ENCODE measurements around the gene PSMG4.
A peak's percentile ranks its signal among the peaks of the same experiment; 100 is the strongest.
"Not testable (repeated sequence)": the region's sequence is repeated elsewhere in the genome, so short reads cannot be mapped to it uniquely, and the experiment has no call there.

The PSMG4 gene

DNA sequence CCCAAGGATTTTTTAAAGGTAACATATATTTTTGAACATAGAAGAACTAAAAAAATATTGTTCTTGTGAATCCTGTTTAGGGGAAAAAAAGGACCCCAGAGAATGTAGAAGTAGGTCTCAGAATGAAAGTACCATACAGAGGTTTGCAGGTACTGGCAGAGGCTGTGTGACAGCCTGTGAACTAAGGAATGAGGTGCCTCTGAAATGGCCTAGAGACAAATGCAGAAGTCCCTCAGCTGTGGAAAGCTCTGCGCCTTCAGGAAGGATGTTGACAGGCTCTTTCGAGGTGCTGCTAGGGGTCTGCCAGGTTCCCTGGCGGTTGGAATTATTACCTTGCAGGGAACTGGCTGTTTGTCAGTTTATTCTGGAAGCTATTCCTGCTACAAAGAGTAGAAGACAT is 22.7 kb upstream of the PSMG4 start:
- no peak for DNase-seq
- no peaks in the 10 kb centered on the region for H3K36me3 Mint-ChIP-seq
- peaks cover 92% of the 10 kb centered on the region for H3K27me3 Mint-ChIP-seq
- CTCF ChIA-PET = no interaction called here
- H3K9me3 Mint-ChIP-seq = no peaks in the 10 kb centered on the region
- H3K4me1 Mint-ChIP-seq = peaks cover 11% of the 10 kb centered on the region
- no peak overlapping the region for H3K4me3 Mint-ChIP-seq
- H3K27ac Mint-ChIP-seq = no peak overlapping the region

- H3K36me3 Mint-ChIP-seq = no peaks in the 10 kb centered on the region
- no peaks in the 10 kb centered on the region for H3K9me3 Mint-ChIP-seq
- peaks cover 3% of the 10 kb centered on the region for H3K4me1 Mint-ChIP-seq
- H3K4me3 Mint-ChIP-seq = no peak overlapping the region
- CTCF ChIA-PET = interaction anchor here (1.5 kb wide), 1 partner anchor 9 kb away, joined by 3 read pairs; no protein-coding TSS in a partner anchor
- no peak overlapping the region for H3K27ac Mint-ChIP-seq
- H3K27me3 Mint-ChIP-seq = peaks cover 79% of the 10 kb centered on the region
- DNase-seq = no peak
Measured at GRCh38 chr6:3237761-3238662, 20.7 kb upstream of the PSMG4 start.

GRCh38 chr6:3239110-3239830 is 19.5 kb upstream of the PSMG4 start:
- DNase-seq = no peak
- Mint-ChIP-seq H3K4me1 (peaks cover 3% of the 10 kb centered on the region), H3K27me3 (peaks cover 78% of the 10 kb centered on the region), H3K36me3 (no peaks in the 10 kb centered on the region), H3K9me3 (no peaks in the 10 kb centered on the region), H3K4me3 (no peak overlapping the region), H3K27ac (no peak overlapping the region)
- CTCF ChIA-PET = no interaction called here

GRCh38 chr6:3240595-3240994 is 18.2 kb upstream of the PSMG4 start:
- Mint-ChIP-seq H3K27me3 (peaks cover 72% of the 10 kb centered on the region), H3K4me3 (no peak overlapping the region), H3K36me3 (no peaks in the 10 kb centered on the region), H3K4me1 (peaks cover 2% of the 10 kb centered on the region), H3K27ac (no peak overlapping the region), H3K9me3 (no peaks in the 10 kb centered on the region)
- no peak for DNase-seq
- CTCF ChIA-PET = interaction anchor here (1.0 kb wide), 1 partner anchor 11 kb away, joined by 4 read pairs; no protein-coding TSS in a partner anchor

DNA sequence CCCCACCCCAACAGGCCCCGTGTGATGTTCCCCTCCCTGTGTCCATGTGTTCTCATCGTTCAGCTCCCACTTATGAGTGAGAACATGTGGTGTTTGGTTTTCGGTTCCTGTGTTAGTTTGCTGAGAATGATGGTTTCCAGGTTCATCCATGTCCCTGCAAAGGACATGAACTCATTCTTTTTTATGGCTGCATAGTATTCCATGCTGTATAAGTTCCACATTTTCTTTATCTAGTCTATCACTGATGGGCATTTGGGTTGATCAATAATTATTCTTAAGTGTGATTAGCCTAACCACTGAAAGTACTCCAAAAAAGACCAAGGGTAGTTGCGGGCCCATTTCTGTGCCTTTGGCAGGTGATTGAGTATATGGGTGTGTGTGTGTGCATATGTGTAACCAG is 17.0 kb upstream of the PSMG4 start:
- H3K9me3 Mint-ChIP-seq, DNase-seq, H3K4me1 Mint-ChIP-seq, H3K36me3 Mint-ChIP-seq, H3K27ac Mint-ChIP-seq, CTCF ChIA-PET, H3K4me3 Mint-ChIP-seq: not testable (repeated sequence)
- H3K27me3 Mint-ChIP-seq = peaks cover 64% of the 10 kb centered on the region

DNA sequence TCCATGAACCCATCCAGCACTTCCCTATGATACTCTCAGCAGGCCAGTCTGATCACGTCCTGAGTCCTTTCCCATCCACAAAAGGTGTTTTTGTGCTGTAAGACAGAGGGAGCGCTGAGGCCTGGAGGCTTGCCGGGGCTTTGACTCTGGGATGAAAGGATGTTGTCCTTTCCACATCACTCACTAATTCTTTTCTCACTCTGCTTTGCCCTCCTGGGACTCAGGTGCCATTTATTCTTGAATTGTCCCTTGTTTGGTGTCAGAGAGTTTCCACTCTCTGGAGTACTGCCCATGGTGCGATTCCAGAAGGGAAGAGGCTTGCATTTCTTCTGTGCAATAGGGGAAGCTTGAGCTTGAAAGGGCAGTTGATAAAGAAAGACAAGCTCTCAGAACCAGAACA is 16.0 kb upstream of the PSMG4 start:
- Mint-ChIP-seq H3K9me3 (no peaks in the 10 kb centered on the region), H3K4me1 (no peaks in the 10 kb centered on the region), H3K36me3 (no peaks in the 10 kb centered on the region), H3K27ac (no peak overlapping the region), H3K4me3 (no peak overlapping the region), H3K27me3 (peaks cover 64% of the 10 kb centered on the region)
- DNase-seq = no peak
- CTCF ChIA-PET = interaction anchor here (1.0 kb wide), 1 partner anchor 9 kb away, joined by 5 read pairs; no protein-coding TSS in a partner anchor

- H3K27ac Mint-ChIP-seq = no peak overlapping the region
- H3K27me3 Mint-ChIP-seq = peaks cover 67% of the 10 kb centered on the region
- DNase-seq = no peak
- H3K4me1 Mint-ChIP-seq = no peaks in the 10 kb centered on the region
- H3K9me3 Mint-ChIP-seq = no peaks in the 10 kb centered on the region
- no peaks in the 10 kb centered on the region for H3K36me3 Mint-ChIP-seq
- H3K4me3 Mint-ChIP-seq = no peak overlapping the region
- CTCF ChIA-PET = interaction anchor here (1.0 to 1.5 kb wide), 3 partner anchors 8 to 40 kb away, joined by 3 to 7 read pairs (median 3); no protein-coding TSS in a partner anchor
Measured at GRCh38 chr6:3244003-3244831, 14.5 kb upstream of the PSMG4 start.

DNA sequence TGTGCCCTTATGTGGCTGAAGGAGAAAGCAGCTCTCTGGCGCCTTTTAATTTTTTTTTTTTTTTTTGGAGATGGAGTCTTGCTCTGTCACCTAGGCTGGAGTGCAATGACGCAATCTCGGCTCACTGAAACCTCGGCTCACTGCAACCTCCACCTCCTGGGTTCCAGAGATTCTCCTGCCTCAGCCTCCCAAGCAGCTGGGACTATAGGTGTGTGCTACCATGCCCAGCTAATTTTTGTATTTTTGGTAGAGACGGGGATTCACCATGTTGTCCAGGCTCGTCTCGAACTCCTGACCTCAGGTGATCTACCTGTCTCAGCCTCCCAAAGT is 13.9 kb upstream of the PSMG4 start:
- CTCF ChIA-PET = interaction anchor here (1.1 to 1.5 kb wide), 2 partner anchors 10 to 41 kb away, joined by 3 to 7 read pairs; no protein-coding TSS in a partner anchor
- H3K9me3 Mint-ChIP-seq = not testable (repeated sequence)

DNA sequence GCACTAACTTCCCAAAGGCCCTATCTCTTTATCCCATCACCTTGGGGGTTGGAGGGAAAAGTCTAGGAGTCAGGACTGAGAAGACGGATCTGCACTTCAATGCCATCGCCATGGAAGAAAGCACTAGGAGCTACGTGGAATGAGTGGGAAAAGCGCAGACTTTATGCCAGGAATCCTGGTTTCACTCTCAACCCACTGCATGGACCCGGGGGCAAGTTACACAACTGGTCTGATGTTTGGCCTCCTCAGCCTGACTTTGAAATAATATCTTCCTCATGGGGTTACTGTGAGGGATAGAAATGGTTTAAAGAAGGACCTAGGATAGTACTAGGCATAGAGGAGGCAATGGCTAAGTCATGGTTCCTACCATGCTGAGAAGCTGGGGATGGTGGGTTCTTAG is 13.5 kb upstream of the PSMG4 start:
- H3K27ac Mint-ChIP-seq = no peak overlapping the region
- H3K9me3 Mint-ChIP-seq = no peaks in the 10 kb centered on the region
- H3K4me1 Mint-ChIP-seq = no peaks in the 10 kb centered on the region
- CTCF ChIA-PET = interaction anchor here (1.1 to 1.5 kb wide), 2 partner anchors 9 to 41 kb away, joined by 3 to 7 read pairs; no protein-coding TSS in a partner anchor
- DNase-seq = no peak
- peaks cover 68% of the 10 kb centered on the region for H3K27me3 Mint-ChIP-seq
- no peak overlapping the region for H3K4me3 Mint-ChIP-seq
- H3K36me3 Mint-ChIP-seq = no peaks in the 10 kb centered on the region

More for the DNA sequence above, 13.9 kb upstream of the PSMG4 start:
- H3K4me1 Mint-ChIP-seq, H3K4me3 Mint-ChIP-seq, H3K36me3 Mint-ChIP-seq, H3K27ac Mint-ChIP-seq: not testable (repeated sequence)
- peak; percentile 5 for DNase-seq
- peaks cover 68% of the 10 kb centered on the region for H3K27me3 Mint-ChIP-seq

DNA sequence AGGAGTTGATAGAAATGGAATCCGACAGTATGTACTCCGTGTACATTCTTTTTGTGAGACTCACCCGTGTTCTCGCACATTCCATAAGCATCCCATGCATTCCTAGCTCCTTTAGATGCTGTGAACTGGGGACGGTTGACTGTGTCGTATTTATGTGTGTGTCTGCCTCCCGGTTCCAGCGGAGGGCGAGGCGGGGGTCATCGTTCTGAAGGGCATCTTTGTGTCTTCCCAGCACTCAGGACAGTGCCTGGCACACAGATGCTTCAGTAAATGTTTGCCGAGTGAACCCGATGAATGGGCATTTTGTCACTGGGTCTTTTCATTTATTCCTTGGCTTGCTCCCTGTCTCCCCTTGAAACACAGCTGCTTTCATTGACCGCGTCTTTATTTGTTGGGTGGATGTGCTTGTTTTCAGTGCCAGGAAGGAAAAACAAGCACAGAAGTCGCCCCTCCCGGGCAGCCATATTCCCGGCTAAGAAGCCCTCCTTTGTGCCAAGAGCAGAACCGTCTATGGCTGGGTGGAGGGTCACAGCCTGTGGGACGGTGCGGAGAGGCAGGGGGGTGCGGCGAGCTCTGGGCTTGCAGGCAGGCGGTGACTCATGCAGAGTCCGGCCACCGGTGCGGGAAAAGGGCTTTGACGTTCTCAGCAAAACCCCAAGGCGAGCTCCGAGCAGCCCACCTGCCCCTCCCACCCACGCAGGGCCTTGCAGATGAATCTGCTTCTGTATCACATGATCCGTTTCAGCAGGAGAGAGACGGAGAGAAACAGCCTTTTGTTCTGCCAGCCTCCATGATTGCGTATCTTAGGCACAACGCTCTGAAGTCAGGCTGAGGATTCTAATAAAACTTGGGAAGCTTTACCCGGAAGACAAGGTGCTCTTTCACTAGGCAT is 11.2 kb upstream of the PSMG4 start:
- DNase-seq = no peak
- Mint-ChIP-seq H3K4me1 (peaks cover 15% of the 10 kb centered on the region), H3K4me3 (no peak overlapping the region), H3K27ac (no peak overlapping the region), H3K27me3 (peaks cover 69% of the 10 kb centered on the region), H3K9me3 (no peaks in the 10 kb centered on the region), H3K36me3 (no peaks in the 10 kb centered on the region)
- CTCF ChIA-PET = interaction anchor here (1.0 to 1.3 kb wide), 2 partner anchors 9 to 18 kb away, joined by 3 read pairs; no protein-coding TSS in a partner anchor

GRCh38 chr6:3249821-3250220 is 8.9 kb upstream of the PSMG4 start:
- peaks cover 66% of the 10 kb centered on the region for H3K27me3 Mint-ChIP-seq
- no peak overlapping the region for H3K4me3 Mint-ChIP-seq
- peaks cover 3% of the 10 kb centered on the region for H3K36me3 Mint-ChIP-seq
- H3K27ac Mint-ChIP-seq = no peak overlapping the region
- peaks cover 7% of the 10 kb centered on the region for H3K9me3 Mint-ChIP-seq
- peaks cover 20% of the 10 kb centered on the region for H3K4me1 Mint-ChIP-seq
- no peak for DNase-seq
- CTCF ChIA-PET = interaction anchor here (2.2 to 3.9 kb wide), 4 partner anchors 10 to 121 kb away, joined by 7 to 24 read pairs (median 12); partner anchors contain the start of gene PSMG4

- DNase-seq = no peak
- peaks cover 3% of the 10 kb centered on the region for H3K36me3 Mint-ChIP-seq
- peaks cover 8% of the 10 kb centered on the region for H3K9me3 Mint-ChIP-seq
- no peak overlapping the region for H3K27ac Mint-ChIP-seq
- H3K4me3 Mint-ChIP-seq = no peak overlapping the region
- peaks cover 20% of the 10 kb centered on the region for H3K4me1 Mint-ChIP-seq
- CTCF ChIA-PET = interaction anchor here (1.1 to 3.9 kb wide), 6 partner anchors 9 to 122 kb away, joined by 3 to 24 read pairs (median 7); partner anchors contain the start of gene PSMG4
- H3K27me3 Mint-ChIP-seq = peaks cover 67% of the 10 kb centered on the region
Measured at GRCh38 chr6:3250231-3250675, 8.5 kb upstream of the PSMG4 start.

Measured in activated naive CD4-positive, alpha-beta T cell treated with anti-CD3 and anti-CD28 coated beads, Interleukin-2, amount 10 ng/mL, durations not matched to agents 7 days and 5 days (primary cell).